BLaER1 (cell line): ENCODE results near the gene SQSTM1.

Source experiments
- H3K27ac ChIP-seq: shearing (Covaris generic); formaldehyde crosslinking; 2 replicates; pipeline ENCODE4 v1.8.1; 2022
- H3K27me3 ChIP-seq: shearing (Covaris generic); formaldehyde crosslinking; 2 replicates; pipeline ENCODE4 v1.8.1; 2022
- H3K36me3 ChIP-seq: shearing (Covaris generic); formaldehyde crosslinking; 2 replicates; pipeline ENCODE4 v1.8.1; 2022
- H3K4me1 ChIP-seq: shearing (Covaris generic); formaldehyde crosslinking; 2 replicates; pipeline ENCODE4 v1.8.1; 2022
- H3K4me2 ChIP-seq: shearing (Covaris generic); formaldehyde crosslinking; 2 replicates; pipeline ENCODE4 v1.8.1; 2022
- H3K4me3 ChIP-seq: shearing (Covaris generic); formaldehyde crosslinking; 2 replicates; pipeline ENCODE4 v1.8.1; 2022
- H3K9ac ChIP-seq: shearing (Covaris generic); formaldehyde crosslinking; 2 replicates; pipeline ENCODE4 v1.8.1; 2022
- H3K9me3 ChIP-seq: shearing (Covaris generic); formaldehyde crosslinking; 2 replicates; pipeline ENCODE4 v1.8.1; 2022
- H4K20me1 ChIP-seq: shearing (Covaris generic); formaldehyde crosslinking; 2 replicates; pipeline ENCODE4 v1.8.1; 2022
- Cebpa-rat ChIP-seq: shearing (Covaris generic); IDR thresholded peaks from 2 replicates; pipeline ENCODE4 v1.8.1; 2022

The SQSTM1 gene

GRCh38 chr5:179862891-179863290, 42.2 kb downstream of the SQSTM1 start:
- H3K27me3 ChIP-seq, result no peaks in the 10 kb centered on the region
- H3K36me3 ChIP-seq, result peaks cover 60% of the 10 kb centered on the region
- H3K4me1 ChIP-seq, result peaks cover 33% of the 10 kb centered on the region
- TF ChIP-seq Cebpa-rat, result no peak
- H4K20me1 ChIP-seq, result peaks cover 10% of the 10 kb centered on the region; the same call in 1 of the 2 replicates
- H3K9me3 ChIP-seq, result peaks cover 12% of the 10 kb centered on the region; the same call in 1 of the 2 replicates
- H3K4me3 ChIP-seq, result no peak overlapping the region
- H3K9ac ChIP-seq, result no peak overlapping the region
- H3K27ac ChIP-seq, result no peak overlapping the region
- H3K4me2 ChIP-seq, result no peak overlapping the region

- Histone ChIP-seq H3K9me3 (peaks cover 12% of the 10 kb centered on the region; the same call in 1 of the 2 replicates), H3K9ac (no peak overlapping the region), H3K36me3 (peaks cover 66% of the 10 kb centered on the region), H3K4me3 (no peak overlapping the region), H3K4me1 (peaks cover 37% of the 10 kb centered on the region), H3K27me3 (no peaks in the 10 kb centered on the region), H4K20me1 (peaks cover 10% of the 10 kb centered on the region; the same call in 1 of the 2 replicates), H3K4me2 (no peak overlapping the region), H3K27ac (no peak overlapping the region)
- TF ChIP-seq Cebpa-rat, result no peak
Measured at GRCh38 chr5:179863449-179864085, 42.9 kb downstream of the SQSTM1 start.

- no peak overlapping the region for H3K27ac ChIP-seq
Measured at GRCh38 chr5:179864686-179865085, 44.0 kb downstream of the SQSTM1 start.

GRCh38 chr5:179865491-179866240, 45.0 kb downstream of the SQSTM1 start:
- H3K4me2 ChIP-seq, result no peak overlapping the region
- no peak overlapping the region for H3K9ac ChIP-seq
- peaks cover 12% of the 10 kb centered on the region; the same call in 1 of the 2 replicates for H3K9me3 ChIP-seq
- H3K27me3 ChIP-seq, result no peaks in the 10 kb centered on the region
- TF ChIP-seq Cebpa-rat, result no peak
- H3K4me3 ChIP-seq, result no peak overlapping the region
- peaks cover 38% of the 10 kb centered on the region for H3K4me1 ChIP-seq
- peaks cover 87% of the 10 kb centered on the region for H3K36me3 ChIP-seq
- H4K20me1 ChIP-seq, result peaks cover 10% of the 10 kb centered on the region
- H3K27ac ChIP-seq, result no peak overlapping the region

More at GRCh38 chr5:179864686-179865085, 44.0 kb downstream of the SQSTM1 start:
- TF ChIP-seq Cebpa-rat, result no peak
- Histone ChIP-seq H3K9ac (no peak overlapping the region), H3K27me3 (no peaks in the 10 kb centered on the region), H3K4me2 (no peak overlapping the region), H3K4me3 (no peak overlapping the region), H3K36me3 (peaks cover 77% of the 10 kb centered on the region), H3K9me3 (peaks cover 12% of the 10 kb centered on the region; the same call in 1 of the 2 replicates), H3K4me1 (peaks cover 44% of the 10 kb centered on the region), H4K20me1 (peaks cover 10% of the 10 kb centered on the region; the same call in 1 of the 2 replicates)

GRCh38 chr5:179866241-179867078, 45.8 kb downstream of the SQSTM1 start:
- peaks cover 38% of the 10 kb centered on the region for H3K4me1 ChIP-seq
- peaks cover 94% of the 10 kb centered on the region for H3K36me3 ChIP-seq
- H3K9ac ChIP-seq, result no peak overlapping the region; the same call in 1 of the 2 replicates
- H3K4me3 ChIP-seq, result no peak overlapping the region
- peaks cover 12% of the 10 kb centered on the region; the same call in 1 of the 2 replicates for H3K9me3 ChIP-seq
- peak overlapping the region; percentile 82; the same call in 1 of the 2 replicates for H3K27ac ChIP-seq
- peak overlapping the region; percentile 74 for H3K4me2 ChIP-seq
- TF ChIP-seq Cebpa-rat, result no peak
- H3K27me3 ChIP-seq, result no peaks in the 10 kb centered on the region
- H4K20me1 ChIP-seq, result peaks cover 10% of the 10 kb centered on the region

GRCh38 chr5:179867079-179867465, 46.4 kb downstream of the SQSTM1 start:
- peaks cover 10% of the 10 kb centered on the region for H4K20me1 ChIP-seq
- H3K9me3 ChIP-seq, result peaks cover 12% of the 10 kb centered on the region; the same call in 1 of the 2 replicates
- no peak overlapping the region for H3K4me3 ChIP-seq
- H3K9ac ChIP-seq, result peak overlapping the region; percentile 54
- no peaks in the 10 kb centered on the region for H3K27me3 ChIP-seq
- peaks cover 38% of the 10 kb centered on the region for H3K4me1 ChIP-seq
- peak overlapping the region; percentile 74 for H3K4me2 ChIP-seq
- peaks cover 92% of the 10 kb centered on the region for H3K36me3 ChIP-seq
- peak overlapping the region; percentile 82 for H3K27ac ChIP-seq
- TF ChIP-seq Cebpa-rat, result no peak

- H3K9ac ChIP-seq, result peak overlapping the region; percentile 54
- H3K4me2 ChIP-seq, result peak overlapping the region; percentile 74
- H3K4me1 ChIP-seq, result peaks cover 38% of the 10 kb centered on the region
- H4K20me1 ChIP-seq, result peaks cover 6% of the 10 kb centered on the region
- TF ChIP-seq Cebpa-rat, result no peak
- peaks cover 92% of the 10 kb centered on the region for H3K36me3 ChIP-seq
- no peak overlapping the region for H3K4me3 ChIP-seq
- H3K27me3 ChIP-seq, result no peaks in the 10 kb centered on the region
- H3K27ac ChIP-seq, result peak overlapping the region; percentile 82
- peaks cover 8% of the 10 kb centered on the region; the same call in 1 of the 2 replicates for H3K9me3 ChIP-seq
Measured at GRCh38 chr5:179867476-179867875, 46.8 kb downstream of the SQSTM1 start.

GRCh38 chr5:179868541-179868940, 47.8 kb downstream of the SQSTM1 start:
- peaks cover 92% of the 10 kb centered on the region for H3K36me3 ChIP-seq
- H3K4me1 ChIP-seq, result peaks cover 38% of the 10 kb centered on the region
- peak overlapping the region; percentile 26; the same call in 1 of the 2 replicates for H3K27ac ChIP-seq
- H4K20me1 ChIP-seq, result no peaks in the 10 kb centered on the region; the same call in 1 of the 2 replicates
- no peaks in the 10 kb centered on the region for H3K27me3 ChIP-seq
- H3K4me2 ChIP-seq, result peak overlapping the region; percentile 74
- TF ChIP-seq Cebpa-rat, result no peak
- no peak overlapping the region for H3K9ac ChIP-seq
- no peak overlapping the region for H3K4me3 ChIP-seq
- no peaks in the 10 kb centered on the region for H3K9me3 ChIP-seq

GRCh38 chr5:179869101-179869500, 48.4 kb downstream of the SQSTM1 start:
- Histone ChIP-seq H3K4me3 (no peak overlapping the region), H3K9ac (no peak overlapping the region), H3K27me3 (no peaks in the 10 kb centered on the region), H3K27ac (no peak overlapping the region), H3K4me1 (peaks cover 38% of the 10 kb centered on the region), H4K20me1 (no peaks in the 10 kb centered on the region; the same call in 1 of the 2 replicates), H3K36me3 (peaks cover 92% of the 10 kb centered on the region), H3K9me3 (no peaks in the 10 kb centered on the region), H3K4me2 (peak overlapping the region; percentile 74; the same call in 1 of the 2 replicates)
- TF ChIP-seq Cebpa-rat, result no peak
